ENCODE data around the gene RAB5B.
"Not testable (repeated sequence)": the region's sequence is repeated elsewhere in the genome, so short reads cannot be mapped to it uniquely, and the experiment has no call there.

RAB5B gene

DNA sequence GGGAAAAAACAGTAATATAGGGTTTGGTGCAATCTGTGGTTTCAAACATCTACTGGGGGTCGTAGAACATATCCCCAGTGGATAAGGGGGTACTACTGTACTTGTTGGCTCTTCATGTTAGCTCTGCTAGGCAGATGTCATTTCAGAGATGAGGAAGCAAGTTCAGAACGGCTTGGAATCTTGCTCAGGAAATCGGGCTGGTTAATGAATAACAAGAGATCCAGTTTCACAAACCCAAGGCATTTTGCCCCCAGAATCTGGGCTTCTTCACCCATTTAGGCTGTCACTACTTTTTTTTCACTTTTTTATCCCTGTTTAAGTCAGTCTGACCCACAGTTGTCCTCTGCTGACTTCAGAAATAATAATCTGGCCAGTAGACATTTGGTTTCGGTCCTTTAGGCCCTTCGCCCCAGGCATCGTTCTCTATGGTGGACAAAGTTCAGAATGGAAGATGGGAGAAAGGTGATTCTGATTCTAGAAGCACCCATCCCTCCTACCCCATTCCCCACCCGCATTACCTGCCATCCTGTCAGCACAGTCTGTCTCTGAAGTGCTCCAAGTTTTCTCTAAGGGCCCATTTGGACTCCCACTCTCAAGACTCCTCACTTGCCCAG, 27.7 kb downstream of the RAB5B start:
- H3F3A ChIP-seq (ENCODE audit: insufficient read depth, low read length), result 0 out of 2 replicates have a peak, but pooled peaks cover 2% of the 10 kb centered on the region
- TF ChIP-seq, protein P1, sequence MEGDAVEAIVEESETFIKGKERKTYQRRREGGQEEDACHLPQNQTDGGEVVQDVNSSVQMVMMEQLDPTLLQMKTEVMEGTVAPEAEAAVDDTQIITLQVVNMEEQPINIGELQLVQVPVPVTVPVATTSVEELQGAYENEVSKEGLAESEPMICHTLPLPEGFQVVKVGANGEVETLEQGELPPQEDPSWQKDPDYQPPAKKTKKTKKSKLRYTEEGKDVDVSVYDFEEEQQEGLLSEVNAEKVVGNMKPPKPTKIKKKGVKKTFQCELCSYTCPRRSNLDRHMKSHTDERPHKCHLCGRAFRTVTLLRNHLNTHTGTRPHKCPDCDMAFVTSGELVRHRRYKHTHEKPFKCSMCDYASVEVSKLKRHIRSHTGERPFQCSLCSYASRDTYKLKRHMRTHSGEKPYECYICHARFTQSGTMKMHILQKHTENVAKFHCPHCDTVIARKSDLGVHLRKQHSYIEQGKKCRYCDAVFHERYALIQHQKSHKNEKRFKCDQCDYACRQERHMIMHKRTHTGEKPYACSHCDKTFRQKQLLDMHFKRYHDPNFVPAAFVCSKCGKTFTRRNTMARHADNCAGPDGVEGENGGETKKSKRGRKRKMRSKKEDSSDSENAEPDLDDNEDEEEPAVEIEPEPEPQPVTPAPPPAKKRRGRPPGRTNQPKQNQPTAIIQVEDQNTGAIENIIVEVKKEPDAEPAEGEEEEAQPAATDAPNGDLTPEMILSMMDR (IDR thresholded peaks at IDR 0.05; ENCODE audit: low read length), result no peak
- TF ChIP-seq EZH2 (optimal IDR thresholded peaks at IDR 0.05; ENCODE audit: low read depth, low read length) (no peak), EZH2phosphoT487 (IDR thresholded peaks at IDR 0.05; ENCODE audit: low read length) (no peak)
- H3K27ac ChIP-seq (ENCODE audit: low read length), result no peak overlapping the region
- no peaks in the 10 kb centered on the region for H3K9me3 ChIP-seq (replicated peaks; ENCODE audit: insufficient read depth, low read length)
- H4K20me1 ChIP-seq (ENCODE audit: insufficient read depth, low read length), result no peaks in the 10 kb centered on the region
- no peaks in the 10 kb centered on the region for H3K9me2 ChIP-seq (replicated peaks; ENCODE audit: insufficient read depth, low read length)
- no peak for DNase-seq
- H3K36me3 ChIP-seq (replicated peaks; ENCODE audit: insufficient read depth, low read length), result no peaks in the 10 kb centered on the region
- H3K79me2 ChIP-seq (ENCODE audit: low read length), result no peaks in the 10 kb centered on the region
- H3K4me1 ChIP-seq (ENCODE audit: low read length), result 0 out of 2 replicates have a peak, but pooled peaks cover 4% of the 10 kb centered on the region
- no peak overlapping the region for H2AFZ ChIP-seq (ENCODE audit: low read length)
- H3K27me3 ChIP-seq (replicated peaks; ENCODE audit: insufficient read depth, low read length), result no peaks in the 10 kb centered on the region
- no peak overlapping the region for H3K4me3 ChIP-seq (ENCODE audit: low read length)
- no peak overlapping the region for H3K9ac ChIP-seq (ENCODE audit: low read length)
- no peak overlapping the region for H3K4me2 ChIP-seq (ENCODE audit: low read depth, low read length)

- H3K79me2 ChIP-seq (ENCODE audit: low read length); DNase-seq; H3K9me2 ChIP-seq (replicated peaks; ENCODE audit: insufficient read depth, low read length); H4K20me1 ChIP-seq (ENCODE audit: insufficient read depth, low read length); H3K9me3 ChIP-seq (replicated peaks; ENCODE audit: insufficient read depth, low read length); H3K27ac ChIP-seq (ENCODE audit: low read length); H3K27me3 ChIP-seq (replicated peaks; ENCODE audit: insufficient read depth, low read length); H3K4me1 ChIP-seq (ENCODE audit: low read length); H3K36me3 ChIP-seq (replicated peaks; ENCODE audit: insufficient read depth, low read length); H3K4me2 ChIP-seq (ENCODE audit: low read depth, low read length); H3K9ac ChIP-seq (ENCODE audit: low read length); H2AFZ ChIP-seq (ENCODE audit: low read length); H3F3A ChIP-seq (ENCODE audit: insufficient read depth, low read length); H3K4me3 ChIP-seq (ENCODE audit: low read length): not testable (repeated sequence)
Observed at GRCh38 chr12:56003376-56003775, 29.5 kb downstream of the RAB5B start.

DNA sequence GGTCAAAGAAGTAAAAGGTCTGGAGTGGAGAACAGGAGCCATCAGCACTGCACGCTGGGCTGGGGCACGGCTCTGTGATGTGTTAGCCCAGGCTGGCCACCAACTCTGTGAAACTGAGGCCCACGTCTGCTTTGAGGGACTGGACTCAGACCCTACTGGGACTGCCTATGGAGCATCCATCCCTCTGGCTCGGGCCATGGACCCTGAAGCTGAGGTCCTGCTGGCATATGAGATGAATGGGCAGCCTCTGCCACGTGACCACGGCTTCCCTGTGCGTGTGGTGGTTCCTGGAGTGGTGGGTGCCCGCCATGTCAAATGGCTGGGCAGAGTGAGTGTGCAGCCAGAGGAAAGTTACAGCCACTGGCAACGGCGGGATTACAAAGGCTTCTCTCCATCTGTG, 30.3 kb downstream of the RAB5B start:
- Histone ChIP-seq H3K9me3 (replicated peaks; ENCODE audit: insufficient read depth, low read length) (no peaks in the 10 kb centered on the region), H3K27ac (ENCODE audit: low read length) (no peak overlapping the region), H3K4me1 (ENCODE audit: low read length) (no peaks in the 10 kb centered on the region), H3K4me2 (ENCODE audit: low read depth, low read length) (no peak overlapping the region), H3K79me2 (ENCODE audit: low read length) (no peaks in the 10 kb centered on the region), H2AFZ (ENCODE audit: low read length) (no peak overlapping the region), H3K4me3 (ENCODE audit: low read length) (no peak overlapping the region), H3K9me2 (replicated peaks; ENCODE audit: insufficient read depth, low read length) (no peaks in the 10 kb centered on the region), H3K27me3 (replicated peaks; ENCODE audit: insufficient read depth, low read length) (no peaks in the 10 kb centered on the region), H3K36me3 (replicated peaks; ENCODE audit: insufficient read depth, low read length) (no peaks in the 10 kb centered on the region), H3K9ac (ENCODE audit: low read length) (no peak overlapping the region), H4K20me1 (ENCODE audit: insufficient read depth, low read length) (no peaks in the 10 kb centered on the region), H3F3A (ENCODE audit: insufficient read depth, low read length) (no peaks in the 10 kb centered on the region)
- TF ChIP-seq EZH2phosphoT487 (IDR thresholded peaks at IDR 0.05; ENCODE audit: low read length) (no peak), EZH2 (optimal IDR thresholded peaks at IDR 0.05; ENCODE audit: low read depth, low read length) (no peak)
- TF ChIP-seq, protein P1 (IDR thresholded peaks at IDR 0.05; ENCODE audit: low read length), result no peak
- DNase-seq, result no peak
